ENCODE measurements around the gene ZNF496.
"Not testable (repeated sequence)": the region's sequence is repeated elsewhere in the genome, so short reads cannot be mapped to it uniquely, and the experiment has no call there.

ZNF496 gene

DNA sequence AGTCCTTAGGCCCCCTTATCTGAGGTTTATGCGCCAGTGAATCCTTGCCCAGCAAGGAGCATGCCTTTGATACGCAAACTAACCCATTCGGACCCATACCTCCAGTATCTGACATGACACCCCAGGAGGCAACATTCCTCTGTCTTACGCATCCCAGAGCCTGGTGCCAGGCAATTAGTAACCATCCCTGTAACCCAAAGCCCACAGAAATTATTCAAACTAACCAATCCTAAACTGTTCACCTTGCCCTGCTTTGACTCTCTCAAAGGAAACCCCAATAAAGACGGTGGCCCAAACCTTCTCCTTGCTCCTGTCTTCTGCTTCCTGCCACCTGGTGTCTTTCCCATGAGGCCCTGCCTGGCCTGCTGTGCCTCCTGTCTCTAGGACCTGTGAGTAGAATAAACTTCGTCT lies 36.4 kb downstream of the ZNF496 start:
- peak; percentile 39 for DNase-seq (ENCODE audit: low read depth)
- H3K4me3 ChIP-seq (ENCODE audit: low read depth, low read length), result no peak overlapping the region
- TF ChIP-seq, protein P1, sequence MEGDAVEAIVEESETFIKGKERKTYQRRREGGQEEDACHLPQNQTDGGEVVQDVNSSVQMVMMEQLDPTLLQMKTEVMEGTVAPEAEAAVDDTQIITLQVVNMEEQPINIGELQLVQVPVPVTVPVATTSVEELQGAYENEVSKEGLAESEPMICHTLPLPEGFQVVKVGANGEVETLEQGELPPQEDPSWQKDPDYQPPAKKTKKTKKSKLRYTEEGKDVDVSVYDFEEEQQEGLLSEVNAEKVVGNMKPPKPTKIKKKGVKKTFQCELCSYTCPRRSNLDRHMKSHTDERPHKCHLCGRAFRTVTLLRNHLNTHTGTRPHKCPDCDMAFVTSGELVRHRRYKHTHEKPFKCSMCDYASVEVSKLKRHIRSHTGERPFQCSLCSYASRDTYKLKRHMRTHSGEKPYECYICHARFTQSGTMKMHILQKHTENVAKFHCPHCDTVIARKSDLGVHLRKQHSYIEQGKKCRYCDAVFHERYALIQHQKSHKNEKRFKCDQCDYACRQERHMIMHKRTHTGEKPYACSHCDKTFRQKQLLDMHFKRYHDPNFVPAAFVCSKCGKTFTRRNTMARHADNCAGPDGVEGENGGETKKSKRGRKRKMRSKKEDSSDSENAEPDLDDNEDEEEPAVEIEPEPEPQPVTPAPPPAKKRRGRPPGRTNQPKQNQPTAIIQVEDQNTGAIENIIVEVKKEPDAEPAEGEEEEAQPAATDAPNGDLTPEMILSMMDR (IDR thresholded peaks at IDR 0.05; ENCODE audit: low read depth, low read length, missing control alignments), result no peak
- in situ Hi-C loops (cut with HindIII; ENCODE audit: low sequenced_read_pairs), result no loop called here

DNA sequence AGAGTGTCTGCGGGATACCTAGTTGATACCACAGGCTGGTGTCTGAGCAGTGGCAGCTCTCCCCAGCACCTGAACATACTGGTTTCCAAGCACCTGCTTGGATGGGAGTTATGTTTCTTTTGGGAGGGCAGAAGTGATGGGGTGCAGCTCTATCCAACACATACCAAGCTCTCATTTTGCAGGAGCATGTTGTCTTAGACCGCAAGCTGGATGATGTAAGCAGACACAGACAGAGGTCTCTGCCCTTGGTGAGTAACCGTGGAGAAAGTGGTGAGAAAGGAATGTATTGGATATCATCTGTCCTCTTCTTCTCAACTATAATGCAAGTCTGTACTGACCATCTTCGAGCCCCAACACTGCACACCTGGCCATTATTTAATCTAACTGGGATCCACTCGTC lies 37.4 kb downstream of the ZNF496 start:
- TF ChIP-seq, protein P1 (IDR thresholded peaks at IDR 0.05; ENCODE audit: low read depth, low read length, missing control alignments), result no peak
- DNase-seq (ENCODE audit: low read depth), result peak; percentile 68
- no peak overlapping the region for H3K4me3 ChIP-seq (ENCODE audit: low read depth, low read length)
- in situ Hi-C loops (cut with HindIII; ENCODE audit: low sequenced_read_pairs), result no loop called here

DNA sequence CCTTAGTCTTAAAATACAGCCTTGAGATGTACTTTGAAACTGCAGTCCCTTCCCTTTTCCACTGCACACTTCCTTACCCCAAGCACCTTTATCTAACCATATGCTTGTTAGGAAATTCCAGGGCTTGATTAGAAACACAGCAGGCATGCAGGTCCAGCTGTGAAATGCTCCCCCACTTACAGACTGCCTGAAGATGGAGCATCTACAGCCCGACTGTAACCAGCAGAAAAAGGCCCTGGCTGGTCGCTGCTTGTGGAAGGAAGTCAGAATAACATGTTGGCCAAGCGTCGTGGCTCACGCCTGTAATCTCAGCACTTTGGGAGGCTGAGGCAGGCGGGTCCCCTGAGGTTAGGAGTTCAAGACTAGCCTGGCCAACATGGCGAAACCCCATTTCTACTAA lies 38.6 kb downstream of the ZNF496 start:
- in situ Hi-C loops (cut with HindIII; ENCODE audit: low sequenced_read_pairs), result no loop called here
- peak; percentile 35 for DNase-seq (ENCODE audit: low read depth)
- no peak overlapping the region for H3K4me3 ChIP-seq (ENCODE audit: low read depth, low read length)
- TF ChIP-seq, protein P1 (IDR thresholded peaks at IDR 0.05; ENCODE audit: low read depth, low read length, missing control alignments), result no peak

DNA sequence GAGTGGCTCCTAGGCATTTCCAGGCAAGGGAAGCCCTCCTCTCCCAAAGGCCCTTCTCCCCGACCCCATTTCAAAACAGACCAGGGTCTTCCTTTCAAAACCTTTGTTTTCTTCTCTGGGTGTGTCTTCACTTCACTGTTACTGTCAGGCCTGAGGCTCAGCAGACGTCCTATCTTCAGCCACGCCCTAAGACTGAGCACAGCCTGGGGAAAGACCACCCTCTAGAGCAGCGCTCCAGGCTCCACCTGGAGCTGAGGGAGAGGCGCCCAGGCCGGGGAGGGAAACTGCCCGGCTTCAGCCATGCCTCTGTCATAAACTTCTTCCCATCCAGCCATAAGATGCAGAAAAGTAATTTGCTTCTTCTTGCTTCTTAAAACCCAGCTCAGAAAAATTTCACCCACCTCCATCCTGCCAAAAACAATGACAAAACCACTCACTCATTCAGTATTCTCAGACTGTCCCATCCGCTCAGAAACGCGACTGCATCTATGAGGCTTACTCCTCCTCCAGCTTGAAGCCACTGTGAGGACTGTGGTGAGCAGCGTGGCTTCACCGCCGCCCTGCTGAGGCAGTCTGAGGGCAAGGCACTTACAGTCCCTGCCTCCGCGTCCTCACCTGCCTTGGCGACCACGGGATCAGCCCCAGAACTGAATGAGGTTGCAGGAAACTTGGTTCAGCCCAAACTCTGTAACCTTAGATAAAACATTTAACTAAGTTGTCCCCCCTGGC lies 39.7 kb downstream of the ZNF496 start:
- TF ChIP-seq, protein P1 (IDR thresholded peaks at IDR 0.05; ENCODE audit: low read depth, low read length, missing control alignments), result no peak
- no peak for DNase-seq (ENCODE audit: low read depth)
- in situ Hi-C loops (cut with HindIII; ENCODE audit: low sequenced_read_pairs), result no loop called here

DNA sequence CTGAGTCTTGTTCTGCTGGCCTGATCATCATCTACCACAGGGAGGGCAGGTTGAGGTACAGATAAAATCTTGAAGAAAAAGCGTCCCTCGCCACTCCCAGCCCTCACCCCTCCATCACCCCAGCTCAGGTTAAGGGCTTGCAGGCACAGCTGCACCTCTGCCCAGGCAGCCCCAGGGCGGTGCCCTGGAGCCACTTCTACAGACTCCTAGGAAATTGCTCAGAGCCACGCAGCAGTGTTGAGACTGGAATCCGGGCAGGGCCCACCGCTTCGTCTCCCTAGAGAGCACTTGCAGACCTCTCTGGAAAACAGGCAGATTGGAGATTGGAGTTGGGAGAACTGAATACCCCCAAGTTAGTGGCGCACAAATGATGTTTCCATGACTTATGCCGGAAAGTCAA lies 40.5 kb downstream of the ZNF496 start:
- H3K4me3 ChIP-seq (ENCODE audit: low read depth, low read length), result no peak overlapping the region
- TF ChIP-seq, protein P1 (IDR thresholded peaks at IDR 0.05; ENCODE audit: low read depth, low read length, missing control alignments), result no peak
- in situ Hi-C loops (cut with HindIII; ENCODE audit: low sequenced_read_pairs), result no loop called here
- DNase-seq (ENCODE audit: low read depth), result no peak

More for the DNA sequence above, 39.7 kb downstream of the ZNF496 start:
- H3K4me3 ChIP-seq (ENCODE audit: low read depth, low read length), result no peak overlapping the region

DNA sequence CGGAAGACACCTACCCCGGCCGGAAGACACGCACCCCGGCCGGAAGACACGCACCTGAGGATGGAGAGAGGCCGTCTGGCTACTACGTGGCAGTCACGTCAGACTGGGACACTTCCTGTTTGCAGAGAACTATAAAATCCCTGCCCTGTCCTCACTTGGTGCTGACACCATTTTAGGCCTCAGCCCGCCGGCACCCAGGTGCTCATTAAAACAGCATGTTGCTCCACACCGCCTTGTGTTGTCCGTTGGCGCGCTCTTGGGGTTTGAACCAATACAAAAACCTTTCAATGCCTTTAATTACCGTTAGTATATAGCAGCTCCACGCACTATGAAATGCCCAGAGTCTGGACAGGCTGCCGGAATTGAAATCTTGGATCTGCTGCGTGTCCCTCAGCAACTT lies 41.1 kb downstream of the ZNF496 start:
- DNase-seq (ENCODE audit: low read depth), result no peak
- in situ Hi-C loops (cut with HindIII; ENCODE audit: low sequenced_read_pairs), result no loop called here
- no peak overlapping the region for H3K4me3 ChIP-seq (ENCODE audit: low read depth, low read length)
- TF ChIP-seq, protein P1 (IDR thresholded peaks at IDR 0.05; ENCODE audit: low read depth, low read length, missing control alignments), result no peak

DNA sequence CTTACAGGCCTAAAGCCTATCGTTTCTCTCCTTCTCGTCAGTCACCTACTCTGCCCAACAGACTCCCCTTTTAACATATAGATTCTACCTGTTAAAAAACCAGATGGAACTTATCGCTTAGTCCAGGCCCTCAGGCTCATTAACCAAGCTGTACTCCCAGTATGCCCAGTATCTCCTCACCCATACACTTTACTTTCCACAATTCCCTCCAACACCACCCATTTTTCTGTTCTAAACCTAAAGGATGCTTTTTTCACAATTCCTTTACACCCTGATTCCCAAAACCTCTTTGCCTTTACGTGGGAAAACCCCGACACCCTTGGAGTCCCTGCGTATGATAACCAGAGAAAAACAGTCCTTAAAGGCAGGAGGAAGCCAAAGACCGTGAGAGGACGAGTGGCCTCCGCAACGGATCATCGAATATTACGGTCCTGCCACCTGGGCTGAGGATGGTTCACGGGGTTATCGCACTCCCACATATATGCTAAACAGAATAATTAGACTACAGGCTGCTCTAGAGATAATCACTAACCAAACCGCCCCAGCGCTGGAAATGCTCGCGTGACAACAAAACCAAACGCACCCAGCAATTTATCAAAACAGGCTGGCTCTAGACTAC lies 42.3 kb downstream of the ZNF496 start:
- DNase-seq (ENCODE audit: low read depth); in situ Hi-C loops (cut with HindIII; ENCODE audit: low sequenced_read_pairs); H3K4me3 ChIP-seq (ENCODE audit: low read depth, low read length): not testable (repeated sequence)

Measured in astrocyte of the cerebellum (primary cell).